Kidney epithelial cell (primary cell): ENCODE results near the gene NCAM1. TPM values are rescaled to one million over a fixed set of nuclear protein-coding genes. Genes with fewer than 3 reads are reported as not detected.

ENCODE experiments used
- DNase-seq: peaks from one replicate; pipeline ENCODE4 v3.0.0-alpha.2; 2010; ENCODE audit warnings: low read depth
- H3K27me3 ChIP-seq: 2 replicates; pipeline ENCODE4 v1.6.0; 2011; ENCODE audit warnings: low read length; ENCODE audit not compliant: control insufficient read depth, insufficient read depth
- H3K36me3 ChIP-seq: 2 replicates; pipeline ENCODE4 v1.5.1; 2011; ENCODE audit warnings: low read length; ENCODE audit not compliant: control insufficient read depth, insufficient read depth
- H3K4me3 ChIP-seq: 2 replicates; pipeline ENCODE4 v1.5.1; 2011; ENCODE audit warnings: low read depth, mild to moderate bottlenecking, control low read depth, low read length
- total RNA-seq: library from RNA; depleted of rRNA; stranded (reverse); fragments of >200 nt; gene quantifications from 2 replicates; pipeline ENCODE4 v1.2.3, GENCODE V29; 2015
- TF ChIP-seq, protein P1 (sequence below): IDR thresholded peaks from 2 replicates; pipeline ENCODE4 v1.5.1; 2011; ENCODE audit warnings: mild to moderate bottlenecking, moderate library complexity, low read length, control low read depth, inconsistent platforms; ENCODE audit not compliant: insufficient read depth, poor library complexity, severe bottlenecking

Gene NCAM1
- total RNA-seq, 1 donor from 2014 or later: 16.5 TPM

DNA sequence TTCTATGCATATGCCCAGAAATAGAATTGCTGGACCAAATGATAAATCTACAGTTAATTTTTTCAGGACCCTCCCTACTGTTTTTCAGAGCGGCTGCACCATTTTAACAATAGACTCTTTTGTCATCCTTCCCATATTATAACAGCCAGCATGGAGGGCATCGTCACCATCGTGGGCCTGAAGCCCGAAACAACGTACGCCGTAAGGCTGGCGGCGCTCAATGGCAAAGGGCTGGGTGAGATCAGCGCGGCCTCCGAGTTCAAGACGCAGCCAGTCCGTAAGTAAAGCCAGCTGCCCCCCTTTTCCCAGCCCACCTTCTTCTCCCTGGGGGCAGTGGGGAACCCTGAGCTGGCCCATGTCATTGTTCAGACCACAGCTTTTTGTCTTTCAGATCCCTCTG lies 273.7 kb downstream of the NCAM1 start:
- Histone ChIP-seq H3K36me3 (no peaks in the 10 kb centered on the region), H3K27me3 (no peaks in the 10 kb centered on the region), H3K4me3 (no peak overlapping the region)
- TF ChIP-seq, protein P1, sequence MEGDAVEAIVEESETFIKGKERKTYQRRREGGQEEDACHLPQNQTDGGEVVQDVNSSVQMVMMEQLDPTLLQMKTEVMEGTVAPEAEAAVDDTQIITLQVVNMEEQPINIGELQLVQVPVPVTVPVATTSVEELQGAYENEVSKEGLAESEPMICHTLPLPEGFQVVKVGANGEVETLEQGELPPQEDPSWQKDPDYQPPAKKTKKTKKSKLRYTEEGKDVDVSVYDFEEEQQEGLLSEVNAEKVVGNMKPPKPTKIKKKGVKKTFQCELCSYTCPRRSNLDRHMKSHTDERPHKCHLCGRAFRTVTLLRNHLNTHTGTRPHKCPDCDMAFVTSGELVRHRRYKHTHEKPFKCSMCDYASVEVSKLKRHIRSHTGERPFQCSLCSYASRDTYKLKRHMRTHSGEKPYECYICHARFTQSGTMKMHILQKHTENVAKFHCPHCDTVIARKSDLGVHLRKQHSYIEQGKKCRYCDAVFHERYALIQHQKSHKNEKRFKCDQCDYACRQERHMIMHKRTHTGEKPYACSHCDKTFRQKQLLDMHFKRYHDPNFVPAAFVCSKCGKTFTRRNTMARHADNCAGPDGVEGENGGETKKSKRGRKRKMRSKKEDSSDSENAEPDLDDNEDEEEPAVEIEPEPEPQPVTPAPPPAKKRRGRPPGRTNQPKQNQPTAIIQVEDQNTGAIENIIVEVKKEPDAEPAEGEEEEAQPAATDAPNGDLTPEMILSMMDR: no peak
- no peak for DNase-seq

DNA sequence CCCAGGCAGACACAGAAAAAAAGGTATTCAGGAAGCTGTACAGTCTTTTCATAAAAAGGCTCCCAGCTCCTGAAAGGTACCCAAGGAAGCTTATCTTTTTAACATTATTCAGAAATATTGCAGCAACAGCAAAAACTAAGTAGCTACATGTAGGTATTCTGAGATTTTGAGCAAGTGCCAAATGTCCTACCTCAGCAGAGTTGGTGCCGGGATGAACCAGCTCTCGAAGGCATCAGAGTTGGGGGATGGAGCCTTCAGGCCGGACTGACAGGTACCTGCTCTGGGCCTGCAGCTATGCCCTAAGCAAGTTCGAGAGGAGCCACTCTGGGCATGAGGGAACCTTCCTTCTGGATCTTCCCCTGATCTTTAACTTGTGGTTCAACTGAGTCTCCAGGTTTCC lies 276.0 kb downstream of the NCAM1 start:
- no peak for DNase-seq
- Histone ChIP-seq H3K27me3 (no peaks in the 10 kb centered on the region), H3K36me3 (no peaks in the 10 kb centered on the region), H3K4me3 (no peak overlapping the region)
- TF ChIP-seq, protein P1: no peak

DNA sequence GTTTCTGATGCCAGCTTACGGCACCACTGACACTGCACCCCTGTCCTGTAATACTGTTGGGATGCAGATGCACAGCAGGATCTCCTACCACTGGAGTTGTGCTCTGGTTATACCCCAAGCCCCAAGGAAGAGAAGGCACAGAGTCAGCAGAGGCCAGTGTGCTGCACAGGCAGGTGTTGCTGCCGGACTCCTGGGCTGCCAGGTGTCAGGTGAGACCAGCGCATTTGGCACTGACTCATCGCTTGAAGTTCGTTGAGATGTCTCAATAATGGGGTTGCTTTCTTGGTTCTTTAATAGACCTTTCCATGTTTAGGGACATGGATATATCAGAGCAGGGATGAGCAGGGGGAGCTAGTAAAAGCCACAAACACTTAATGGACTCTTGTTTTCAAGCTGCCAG lies 277.5 kb downstream of the NCAM1 start:
- H3K4me3 ChIP-seq: no peak overlapping the region
- no peaks in the 10 kb centered on the region for H3K36me3 ChIP-seq
- H3K27me3 ChIP-seq: no peaks in the 10 kb centered on the region
- TF ChIP-seq, protein P1: no peak
- DNase-seq: no peak

DNA sequence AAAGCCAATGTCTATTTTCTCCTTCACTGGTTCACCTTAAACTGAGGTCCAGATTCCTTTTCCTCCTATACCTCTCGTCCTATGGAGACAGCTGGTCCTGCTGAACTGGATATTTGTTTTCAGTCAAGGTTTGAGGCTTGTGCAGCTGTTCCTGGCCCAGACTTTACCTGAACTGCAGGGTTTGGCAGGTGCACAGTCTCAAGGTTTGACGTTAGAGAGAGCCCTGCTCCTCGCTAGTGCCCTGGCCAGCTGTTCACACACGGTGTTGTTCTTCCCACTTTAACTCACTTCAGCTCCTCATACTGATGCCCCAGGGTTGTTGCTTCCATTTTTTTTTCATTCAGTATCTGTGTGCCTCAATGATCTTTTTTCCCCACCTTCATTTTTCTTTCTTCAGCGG lies 279.2 kb downstream of the NCAM1 start:
- TF ChIP-seq, protein P1: no peak
- Histone ChIP-seq H3K4me3 (no peak overlapping the region), H3K36me3 (no peaks in the 10 kb centered on the region), H3K27me3 (no peaks in the 10 kb centered on the region)
- no peak for DNase-seq

DNA sequence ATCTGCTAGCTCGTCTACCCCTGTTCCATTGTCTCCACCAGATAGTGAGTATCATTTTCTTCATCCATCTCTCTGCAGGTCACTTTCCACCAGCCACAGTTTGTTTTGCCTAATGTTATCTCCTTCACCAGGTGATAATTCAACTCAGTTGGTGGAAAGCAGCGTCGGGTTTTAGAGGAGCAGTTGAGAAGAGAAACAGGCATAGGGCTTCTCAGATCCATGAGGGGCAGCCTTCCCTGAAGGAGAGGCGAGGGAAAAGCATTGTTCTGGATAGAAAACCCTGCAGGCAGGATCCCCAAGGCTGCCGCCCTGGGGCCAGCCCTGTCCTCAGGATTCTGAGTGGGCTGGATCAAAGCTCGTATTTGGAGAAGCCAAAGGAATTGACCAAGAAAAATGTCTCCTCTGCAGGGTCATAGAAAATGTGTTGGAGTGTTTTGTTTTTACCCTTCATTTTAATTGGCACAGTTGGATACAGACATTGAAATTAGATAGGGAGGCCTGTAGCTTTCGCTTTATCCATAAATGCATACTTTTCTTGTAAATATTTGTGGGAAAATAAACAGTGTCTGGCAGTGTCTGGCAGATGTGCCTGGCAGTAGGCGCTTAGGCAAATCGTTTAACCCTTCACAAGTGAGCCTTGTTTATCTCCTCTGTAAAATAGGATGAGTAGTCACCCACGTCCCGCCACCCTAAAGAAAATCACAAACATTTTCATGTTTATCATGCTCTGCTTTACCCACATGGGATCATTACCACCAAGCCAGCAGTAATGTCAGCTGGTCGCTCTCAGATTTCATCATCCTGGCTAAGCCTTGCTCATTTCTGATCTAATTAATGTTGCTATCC lies 279.8 kb downstream of the NCAM1 start:
- TF ChIP-seq, protein P1: no peak
- Histone ChIP-seq H3K27me3 (no peaks in the 10 kb centered on the region), H3K36me3 (no peaks in the 10 kb centered on the region), H3K4me3 (no peak overlapping the region)
- no peak for DNase-seq

DNA sequence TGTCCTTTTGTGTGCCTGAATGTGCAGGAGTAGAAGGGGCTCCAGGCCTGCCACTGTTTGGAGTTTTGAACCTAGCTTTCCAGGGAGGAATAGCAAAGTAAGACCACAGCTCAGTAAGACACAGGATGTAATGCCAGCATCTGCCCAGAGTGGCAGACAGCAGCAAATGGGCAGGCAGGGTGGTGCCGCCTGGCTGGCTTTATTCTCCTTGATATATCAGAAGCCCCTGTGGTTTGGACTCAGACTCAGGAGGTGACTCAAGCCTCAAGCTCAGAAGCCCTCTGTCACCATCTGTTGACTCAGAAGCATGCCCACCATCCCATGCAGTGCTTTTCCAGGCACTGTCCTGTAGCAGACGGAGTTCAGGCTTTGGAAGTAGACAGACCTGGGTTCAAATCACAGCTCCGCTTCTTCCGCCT lies 280.4 kb downstream of the NCAM1 start:
- Histone ChIP-seq H3K36me3 (no peaks in the 10 kb centered on the region), H3K27me3 (no peaks in the 10 kb centered on the region), H3K4me3 (no peak overlapping the region)
- no peak for DNase-seq
- TF ChIP-seq, protein P1: no peak
